ENCODE results near the gene ECHDC3.

ECHDC3 gene

DNA sequence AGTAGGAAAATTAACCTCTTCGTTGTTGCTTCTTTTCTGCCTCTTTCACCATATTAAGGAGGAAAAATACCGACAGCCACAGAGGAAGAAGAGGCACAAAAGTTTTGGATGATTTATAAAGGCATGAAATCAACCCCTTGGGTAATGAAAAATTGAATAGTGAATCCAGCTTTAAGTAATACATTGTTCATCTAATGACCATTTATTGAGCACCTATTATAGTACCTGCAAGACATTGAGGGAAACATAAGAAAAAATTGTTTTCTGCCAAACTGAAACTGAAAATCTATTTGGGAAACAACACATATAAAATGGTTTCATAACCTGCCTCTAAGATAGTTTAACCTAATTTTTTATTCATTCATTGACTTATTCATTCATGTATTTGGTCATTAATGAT, 8.2 kb downstream of the ECHDC3 start:
- DNase-seq (ENCODE audit: low spot score), result no peak

DNA sequence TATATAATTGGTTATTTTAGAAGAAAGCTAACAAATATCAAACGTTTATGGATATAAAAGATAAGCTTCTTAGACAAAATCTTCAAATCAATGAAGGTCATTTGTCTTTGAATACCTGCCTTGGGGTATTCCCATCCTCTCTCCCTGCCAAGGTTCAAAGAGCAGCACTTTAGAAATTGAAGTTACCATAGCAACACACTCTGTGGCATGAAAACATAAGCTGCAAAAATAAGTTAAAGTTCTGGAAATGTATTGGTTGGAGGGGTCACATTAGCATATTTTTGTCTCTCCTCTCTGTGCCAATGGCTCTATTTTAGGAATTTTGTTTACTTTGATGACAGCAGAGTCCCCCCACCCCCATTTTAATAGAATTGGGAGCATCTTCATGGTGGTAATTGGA, 12.0 kb downstream of the ECHDC3 start:
- DNase-seq (ENCODE audit: low spot score), result no peak

DNA sequence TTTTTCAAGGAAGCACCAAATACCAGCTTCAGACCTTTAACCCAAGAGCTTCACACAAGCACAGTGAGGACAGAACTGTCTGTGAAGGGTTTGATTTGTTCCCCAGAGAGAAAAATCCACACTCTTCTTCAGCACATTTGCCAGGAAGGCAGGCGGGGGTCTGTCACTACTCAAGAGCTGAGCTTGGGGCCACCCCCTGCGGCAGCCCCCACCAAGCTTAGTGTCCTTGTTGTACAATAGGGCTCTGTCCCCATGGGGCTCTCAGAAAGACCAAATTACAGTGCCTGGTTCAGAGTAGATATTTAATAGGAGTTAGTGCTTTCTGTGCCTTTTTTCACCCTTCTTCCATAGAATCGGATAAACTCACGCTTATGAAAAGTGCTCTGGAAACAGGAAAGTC, 12.4 kb downstream of the ECHDC3 start:
- no peak for DNase-seq (ENCODE audit: low spot score)

DNA sequence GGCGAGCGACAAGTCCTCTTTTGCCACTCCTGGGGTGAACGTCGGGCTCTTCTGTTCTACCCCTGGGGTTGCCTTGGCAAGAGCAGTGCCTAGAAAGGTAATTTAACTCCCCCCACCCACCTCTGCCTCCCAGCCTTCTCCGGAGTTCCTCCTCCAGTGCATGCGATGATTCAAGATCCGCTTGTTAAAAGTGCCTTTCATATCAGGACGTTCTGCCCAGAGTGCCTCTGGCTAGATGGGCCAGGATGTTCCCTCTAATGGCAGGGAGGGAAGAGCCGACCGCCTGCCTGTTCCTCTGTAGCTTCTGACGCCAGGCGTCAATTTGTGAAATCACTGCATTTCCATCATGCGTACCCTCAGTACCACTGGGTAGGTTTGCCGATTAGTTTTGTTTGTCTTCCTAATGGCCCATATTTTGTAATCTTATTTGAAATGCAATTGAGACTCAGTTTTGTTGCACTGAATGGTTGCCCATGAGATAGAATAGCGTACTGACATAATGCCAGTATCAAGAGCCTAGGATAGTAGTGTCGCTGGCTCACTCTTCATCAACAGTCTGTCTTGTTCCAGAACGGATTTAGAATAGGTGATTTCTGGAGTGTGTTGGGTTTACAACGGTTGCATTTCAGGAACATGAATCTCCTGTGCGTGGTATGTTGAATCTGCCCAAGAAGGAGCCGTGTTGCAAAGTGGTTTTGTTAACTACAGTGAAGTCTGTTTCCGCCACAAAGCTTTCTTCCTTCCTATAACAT, 13.5 kb downstream of the ECHDC3 start:
- DNase-seq (ENCODE audit: low spot score), result no peak

DNA sequence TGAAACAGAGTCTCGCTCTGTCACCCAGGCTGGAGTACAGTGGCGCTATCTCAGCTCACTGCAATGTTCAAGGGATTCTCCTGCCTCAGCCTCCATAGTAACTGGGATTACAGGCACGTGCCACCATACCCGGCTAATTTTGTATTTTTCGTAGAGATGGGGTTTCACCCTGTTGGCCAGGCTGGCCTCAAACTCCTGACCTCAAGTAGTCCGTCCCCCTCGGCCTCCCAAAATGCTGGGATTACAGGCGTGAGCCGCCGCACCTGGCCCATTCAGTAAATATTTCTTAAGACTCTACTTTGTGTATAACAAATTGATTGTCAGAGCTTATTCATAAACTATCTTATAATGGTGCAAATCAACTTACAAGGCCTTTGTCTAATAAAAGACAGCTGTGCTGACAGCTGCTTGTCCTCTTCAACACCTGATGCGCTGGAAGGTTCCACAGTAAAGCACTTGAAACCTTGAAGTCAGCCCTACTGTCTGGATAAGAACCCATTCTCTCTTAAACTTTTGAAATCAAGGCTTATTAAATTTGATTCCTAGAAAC, 14.7 kb downstream of the ECHDC3 start:
- no peak for DNase-seq (ENCODE audit: low spot score)

DNA sequence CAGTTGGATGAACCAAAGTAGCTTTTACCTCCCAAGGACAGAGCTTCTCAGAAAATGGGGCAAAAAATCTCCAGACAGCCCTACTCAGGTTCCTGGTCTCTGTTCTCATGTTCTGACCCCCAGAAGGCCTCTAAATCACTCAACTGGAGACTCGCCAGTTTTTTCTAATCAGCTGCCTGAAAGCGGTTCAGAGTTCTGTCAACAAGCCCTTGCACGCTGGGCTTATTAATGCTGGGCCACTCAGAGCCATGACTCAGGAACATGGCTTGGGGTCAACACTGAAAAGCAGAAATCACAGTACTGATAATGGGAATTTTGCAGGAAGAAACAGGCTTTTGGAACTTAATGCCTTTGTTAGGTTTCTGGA, 15.3 kb downstream of the ECHDC3 start:
- DNase-seq (ENCODE audit: low spot score), result no peak

DNA sequence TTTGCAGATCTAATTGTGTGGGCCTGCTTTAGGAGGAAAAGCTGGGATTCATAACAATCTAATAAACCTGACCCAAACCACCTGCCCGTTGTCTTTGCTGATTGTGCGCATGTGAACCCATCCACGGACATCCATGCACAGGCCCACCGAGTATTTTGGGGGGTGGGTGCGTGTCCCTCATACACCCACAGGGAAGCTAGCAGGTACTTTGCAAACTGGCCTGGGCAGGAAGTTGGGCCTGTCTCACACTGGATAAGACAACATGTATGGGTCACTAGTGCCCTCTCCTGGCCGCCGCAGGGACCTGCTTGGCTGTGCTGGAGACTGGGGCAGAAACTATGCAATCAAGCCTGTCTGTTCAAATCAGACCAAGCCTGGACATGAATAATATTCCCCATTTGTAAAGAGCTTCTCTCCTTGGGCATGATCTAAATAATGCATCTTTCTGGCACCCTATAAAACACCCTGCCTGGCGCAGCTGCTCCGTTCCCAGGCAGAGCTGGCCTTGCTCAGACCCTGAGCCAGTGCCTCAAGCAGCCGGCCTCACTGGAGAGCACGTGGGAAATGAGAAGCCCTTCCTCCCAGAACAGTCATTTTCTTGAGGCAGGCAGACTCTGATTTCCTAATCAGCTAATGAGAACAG, 15.8 kb downstream of the ECHDC3 start:
- DNase-seq (ENCODE audit: low spot score), result peak; percentile 89

DNA sequence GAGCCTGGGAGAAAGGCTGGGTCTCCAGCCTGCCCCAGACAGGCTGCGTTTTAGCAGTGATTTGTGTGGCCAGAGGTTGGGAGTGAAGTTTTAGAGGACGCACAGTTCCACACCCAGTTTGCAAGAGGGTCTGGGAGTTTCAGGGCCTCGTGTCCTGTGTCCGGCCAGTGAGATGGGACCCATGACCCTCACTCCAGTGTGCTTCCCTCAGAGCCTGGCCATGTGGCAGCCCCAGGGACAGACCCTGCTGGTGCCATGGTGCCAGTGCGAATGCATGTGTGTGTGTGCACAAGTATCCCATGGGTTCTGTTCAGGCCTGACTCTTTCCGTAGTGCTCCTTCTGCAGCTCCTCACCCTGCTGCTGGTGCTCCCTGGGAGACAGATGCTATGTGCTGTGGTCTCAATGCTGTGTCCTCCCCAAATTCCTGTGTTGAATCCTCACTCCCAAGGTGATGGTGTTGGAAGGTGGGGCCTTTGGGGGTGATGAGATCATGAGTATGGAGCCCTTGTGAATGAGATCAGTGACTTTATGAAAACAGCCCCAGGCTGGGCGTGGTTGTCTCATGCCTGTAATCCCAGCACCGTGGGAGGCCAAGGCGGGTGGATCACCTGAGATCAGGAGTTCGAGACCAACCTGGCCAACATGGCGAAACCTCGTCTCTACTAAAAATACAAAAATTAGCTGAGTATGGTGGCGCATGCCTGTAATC, 16.5 kb downstream of the ECHDC3 start:
- DNase-seq (ENCODE audit: low spot score), result no peak

DNA sequence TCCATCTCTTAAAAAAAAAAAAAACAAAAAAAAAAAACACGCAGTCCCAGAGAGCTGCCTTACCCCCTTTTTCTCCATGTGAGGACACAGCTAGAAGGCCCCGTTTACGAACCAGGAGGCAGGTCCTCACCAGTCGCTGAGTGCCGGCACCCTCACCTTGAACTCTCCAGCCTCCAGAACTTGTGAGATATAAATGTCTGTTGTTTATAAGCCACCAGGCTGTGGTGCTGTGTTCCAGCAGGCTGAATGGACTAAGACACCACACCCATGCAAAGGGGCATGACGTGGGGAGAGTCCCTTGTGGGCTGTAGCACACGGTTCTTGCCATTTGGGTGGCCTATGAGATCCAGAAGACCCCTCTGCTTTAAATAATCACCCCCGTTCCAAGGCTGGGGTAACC, 17.2 kb downstream of the ECHDC3 start:
- no peak for DNase-seq (ENCODE audit: low spot score)

DNA sequence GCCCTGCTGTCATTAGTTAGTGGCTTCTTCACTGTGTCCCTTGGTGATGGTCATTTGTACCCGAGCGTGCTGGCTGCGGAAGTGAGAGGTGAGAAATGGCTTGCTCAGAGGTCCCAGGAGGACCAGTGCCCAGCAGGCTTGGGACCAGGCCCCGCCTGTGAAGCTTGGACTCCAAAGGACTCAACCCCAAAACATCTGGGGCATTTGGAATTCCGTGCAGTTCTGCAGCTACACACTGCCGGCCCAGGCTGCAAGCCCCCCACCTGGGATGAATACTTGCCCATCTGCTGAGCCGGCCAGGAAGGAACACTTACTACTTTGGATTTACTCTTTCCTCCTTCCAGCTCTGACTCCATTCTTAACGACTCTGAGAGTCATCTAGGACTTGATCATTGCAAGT, 18.0 kb downstream of the ECHDC3 start:
- no peak for DNase-seq (ENCODE audit: low spot score)

DNA sequence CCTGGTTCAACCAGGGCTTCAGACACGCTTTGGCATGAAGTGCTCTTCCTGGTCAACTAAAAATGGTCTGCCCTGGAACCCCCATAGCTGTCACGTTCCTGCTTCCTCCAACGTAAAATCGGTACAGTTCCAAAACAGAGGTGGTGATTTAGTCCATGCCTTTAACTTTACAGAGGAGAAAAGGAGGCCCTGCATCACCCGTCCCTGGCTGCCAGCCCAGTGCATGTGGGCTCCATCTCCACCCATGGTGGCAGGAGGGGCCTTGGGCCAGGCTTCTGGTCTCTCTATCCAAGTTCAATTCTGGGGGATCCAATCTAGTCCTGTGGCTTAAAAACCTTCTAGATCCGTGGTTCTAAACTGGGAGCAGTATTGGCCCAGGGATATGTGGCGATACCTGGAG, 18.7 kb downstream of the ECHDC3 start:
- no peak for DNase-seq (ENCODE audit: low spot score)

DNA sequence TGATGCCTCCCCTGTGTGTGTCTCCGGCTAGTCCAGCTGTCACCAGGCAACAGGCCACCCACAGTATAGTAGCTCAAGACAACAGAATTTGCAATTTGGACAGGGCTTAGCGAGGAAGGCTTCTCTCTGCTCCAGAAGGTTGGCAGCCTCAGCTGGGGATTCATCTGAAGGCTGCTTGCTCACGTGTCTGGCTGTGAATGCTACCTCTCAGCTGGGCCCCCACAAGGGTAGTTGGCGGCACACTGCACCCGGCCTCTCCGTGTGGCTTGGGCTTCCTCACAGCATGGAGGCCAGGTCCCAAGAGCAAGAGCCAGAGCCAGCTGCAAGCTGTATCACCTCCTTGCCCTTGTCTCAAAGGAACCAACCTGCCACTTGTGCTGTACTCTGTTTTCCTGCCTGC, 19.2 kb downstream of the ECHDC3 start:
- no peak for DNase-seq (ENCODE audit: low spot score)

DNA sequence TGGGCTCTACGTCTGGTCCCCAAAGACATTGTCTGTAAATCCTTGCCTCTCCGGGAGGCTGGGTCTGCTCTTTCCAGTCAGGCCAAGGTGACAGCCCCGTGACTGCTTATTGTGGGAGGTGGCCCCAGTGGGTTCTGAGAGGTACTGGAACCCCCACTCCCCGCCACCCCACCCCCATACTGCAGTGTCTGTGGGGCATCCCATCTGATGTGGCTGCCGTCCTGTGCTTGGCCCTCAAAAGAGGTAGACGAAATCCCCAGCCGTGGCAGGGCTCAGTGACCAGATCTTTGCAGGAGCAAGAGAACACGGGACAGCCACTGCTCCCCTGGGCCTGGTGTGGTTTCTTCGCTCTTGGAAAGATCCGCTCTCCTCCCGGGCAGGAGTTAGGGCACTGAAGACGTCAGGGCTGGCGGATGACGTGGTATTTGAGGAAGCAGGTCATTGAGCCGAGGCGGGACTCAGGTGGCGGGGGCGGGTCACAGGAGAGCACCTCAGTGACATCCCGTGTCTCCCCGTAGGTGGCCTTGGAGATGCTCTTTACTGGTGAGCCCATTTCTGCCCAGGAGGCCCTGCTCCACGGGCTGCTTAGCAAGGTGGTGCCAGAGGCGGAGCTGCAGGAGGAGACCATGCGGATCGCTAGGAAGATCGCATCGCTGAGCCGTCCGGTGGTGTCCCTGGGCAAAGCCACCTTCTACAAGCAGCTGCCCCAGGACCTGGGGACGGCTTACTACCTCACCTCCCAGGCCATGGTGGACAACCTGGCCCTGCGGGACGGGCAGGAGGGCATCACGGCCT, 20.7 kb downstream of the ECHDC3 start:
- DNase-seq (ENCODE audit: low spot score), result no peak

DNA sequence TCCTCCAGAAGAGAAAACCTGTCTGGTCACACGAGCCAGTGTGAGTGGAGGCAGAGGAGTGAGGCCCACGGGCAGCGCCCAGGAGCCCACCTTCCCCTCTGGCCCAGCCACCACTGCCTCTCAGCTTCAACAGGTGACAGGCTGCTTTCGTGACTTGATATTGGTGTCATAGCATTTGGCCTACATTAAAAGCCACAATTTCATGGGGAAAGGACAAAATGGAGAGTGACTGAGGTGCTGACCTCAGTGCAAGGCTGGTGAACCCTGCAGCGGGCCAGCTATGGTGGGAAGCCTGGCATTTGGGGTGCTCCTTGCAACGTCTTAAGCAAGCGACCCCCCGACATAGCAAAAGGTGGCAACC, 21.3 kb downstream of the ECHDC3 start:
- no peak for DNase-seq (ENCODE audit: low spot score)

DNA sequence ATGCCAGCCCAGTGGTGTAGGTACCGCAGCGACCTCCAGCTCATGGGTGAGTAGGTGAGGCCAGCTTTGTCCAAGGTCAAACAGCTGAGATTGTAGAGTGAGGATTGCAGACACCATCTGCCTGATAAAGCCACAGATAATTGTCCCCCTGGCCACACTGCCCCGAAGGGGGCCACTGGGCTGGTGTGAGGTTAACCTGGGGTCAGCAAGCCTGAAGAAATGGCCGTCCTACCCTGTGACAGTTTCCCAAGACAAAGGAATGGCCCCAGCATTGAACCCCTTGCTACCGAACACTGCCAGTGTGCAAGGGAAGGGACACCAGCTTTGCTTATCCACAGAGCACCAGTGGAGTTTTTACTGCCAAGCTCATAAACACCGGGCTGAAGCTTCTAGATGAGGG, 23.0 kb downstream of the ECHDC3 start:
- DNase-seq (ENCODE audit: low spot score), result no peak

DNA sequence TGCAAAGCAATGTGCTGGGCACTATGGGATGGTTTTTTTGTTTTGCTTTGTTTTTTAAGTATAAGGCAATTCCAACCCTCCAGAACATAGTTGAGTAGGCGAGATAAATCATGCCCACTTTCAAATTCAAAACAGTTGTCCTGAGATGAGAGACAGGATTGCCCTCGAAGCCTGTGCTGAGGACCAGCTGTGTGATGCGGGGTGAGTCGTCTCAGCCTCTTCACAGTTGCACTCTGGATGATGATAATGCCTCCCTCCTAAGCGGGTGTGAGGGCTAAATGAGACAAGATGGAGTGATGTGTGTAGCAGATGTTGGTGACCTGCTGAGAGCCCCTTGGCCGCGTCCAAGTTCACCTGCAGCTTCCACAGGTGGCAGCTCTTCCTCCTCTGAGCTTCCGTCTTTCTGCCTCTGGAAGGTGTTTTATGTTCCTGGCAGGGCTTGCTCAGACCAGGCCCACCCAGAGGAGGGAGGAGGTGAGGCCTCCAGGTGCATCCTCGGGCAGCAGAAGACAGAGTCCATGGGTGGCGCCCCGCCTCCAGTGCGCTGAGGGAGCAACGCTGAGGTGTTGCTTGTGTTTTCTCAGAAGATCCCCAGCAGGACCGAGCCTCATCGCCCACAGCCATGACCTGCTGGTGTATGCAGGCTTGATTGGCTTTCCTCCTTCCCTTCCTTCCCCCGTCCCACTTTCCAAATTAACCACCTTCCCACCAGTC, 30.6 kb downstream of the ECHDC3 start:
- DNase-seq (ENCODE audit: low spot score), result no peak

DNA sequence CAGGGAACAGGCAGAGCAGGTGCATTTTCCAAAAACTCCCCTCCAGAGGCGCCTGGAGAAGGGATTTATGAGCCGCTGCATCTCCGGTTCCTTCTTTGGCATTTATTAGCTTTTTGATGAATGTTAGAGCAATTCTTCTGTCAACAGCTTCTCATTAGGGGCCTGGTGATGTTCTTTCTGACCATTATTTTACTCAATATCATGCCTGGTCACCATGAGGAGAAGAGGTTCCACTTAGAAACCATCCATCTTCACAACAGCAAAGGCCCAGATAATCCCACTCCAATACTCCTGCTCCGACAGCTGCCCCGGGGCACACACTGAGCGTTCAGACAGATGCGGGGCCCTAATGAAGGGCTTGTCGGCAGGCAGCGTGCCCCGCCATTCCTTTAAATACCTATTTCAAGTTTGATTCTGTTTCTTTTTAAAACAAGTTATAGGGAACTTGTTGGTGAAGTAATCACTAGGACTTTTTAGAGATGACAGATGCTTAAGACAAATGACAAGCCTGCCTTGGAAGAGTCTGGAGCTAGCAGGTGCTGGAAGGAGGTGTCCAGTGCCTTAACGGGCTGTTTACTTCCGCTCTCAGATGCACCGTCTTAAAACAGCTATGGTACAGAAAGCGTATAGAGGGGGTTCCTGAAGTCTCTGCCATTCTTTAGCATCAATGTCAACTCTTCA, 31.7 kb downstream of the ECHDC3 start:
- DNase-seq (ENCODE audit: low spot score), result no peak

DNA sequence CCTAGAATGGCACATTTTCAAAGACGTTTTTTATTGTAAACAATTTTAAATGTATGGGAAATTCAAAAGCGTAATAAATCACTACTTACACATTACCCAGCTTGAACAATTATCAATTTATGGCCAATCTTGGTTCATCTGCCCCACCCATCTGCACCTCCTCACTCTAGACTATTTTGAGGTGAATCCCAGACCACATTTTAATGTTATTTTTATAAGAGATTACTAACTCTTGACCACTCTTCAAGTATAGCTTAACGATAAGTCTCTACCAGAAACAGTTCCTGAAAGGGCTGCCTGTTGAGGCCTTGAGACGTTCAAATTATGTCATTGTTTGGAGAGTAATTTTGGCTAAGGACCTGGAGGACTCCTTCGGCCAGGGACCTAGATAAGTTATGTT, 33.2 kb downstream of the ECHDC3 start:
- DNase-seq (ENCODE audit: low spot score), result no peak

DNA sequence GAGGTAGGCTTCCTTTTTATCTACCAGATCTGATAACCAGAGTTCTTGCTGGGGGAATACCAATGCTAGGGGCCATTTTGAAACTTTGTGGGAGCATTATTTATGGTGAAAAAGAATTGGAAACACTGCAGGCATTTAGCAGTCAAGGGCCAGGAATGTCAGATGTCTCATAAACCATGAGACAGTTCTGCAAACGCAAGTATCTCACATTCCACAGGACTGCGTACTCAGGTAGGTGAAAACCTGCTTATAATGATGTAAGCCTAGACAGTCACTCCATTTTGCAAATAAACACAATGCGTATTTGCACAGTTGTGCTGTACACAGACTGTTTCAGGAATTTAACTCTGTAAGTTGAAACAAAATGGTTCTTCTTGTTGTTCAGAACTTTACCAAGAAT, 33.9 kb downstream of the ECHDC3 start:
- no peak for DNase-seq (ENCODE audit: low spot score)

DNA sequence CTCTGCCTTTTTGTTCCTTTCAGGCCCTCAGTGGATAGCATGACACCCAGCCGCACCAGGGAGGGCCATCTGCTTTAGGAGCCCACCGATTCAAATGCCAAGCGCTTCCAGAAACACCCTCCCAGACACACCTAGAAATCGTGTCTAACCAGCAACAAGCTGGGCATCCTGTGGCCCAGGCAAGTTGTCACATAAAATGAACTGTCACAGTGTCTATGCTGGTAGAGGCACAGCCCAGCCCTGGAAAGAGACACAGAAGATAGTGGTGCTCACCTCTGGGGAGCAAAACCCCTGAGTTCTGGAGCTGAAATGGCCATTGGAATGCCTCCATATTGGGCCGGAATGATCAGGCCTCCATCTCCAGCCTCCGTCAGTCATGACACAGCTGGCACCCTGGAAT, 38.9 kb downstream of the ECHDC3 start:
- no peak for DNase-seq (ENCODE audit: low spot score)
